ENCODE results near the gene CHSY3.

Gene CHSY3

DNA sequence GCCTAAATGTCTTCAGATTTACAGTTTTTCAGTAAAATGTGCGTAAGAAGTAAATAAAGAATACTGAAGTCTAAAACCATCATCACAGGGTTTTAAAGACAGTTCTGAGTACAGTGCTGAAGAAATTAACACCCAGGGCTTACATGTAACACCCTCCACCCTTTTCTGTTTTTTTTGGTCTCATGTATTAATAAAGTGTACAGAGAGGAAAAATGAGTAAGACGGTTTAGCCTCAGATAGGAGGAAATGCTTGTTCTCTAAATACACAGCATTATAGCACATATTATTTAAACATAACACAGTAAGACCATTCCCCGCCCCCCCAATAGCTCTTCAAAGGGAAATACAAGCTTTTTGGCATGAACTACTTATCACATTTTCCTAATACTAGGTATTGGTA is 119.3 kb downstream of the CHSY3 start:
- DNase-seq (ENCODE audit: low read depth in 2 of 3, low spot score in 1 of 3), result no peak

DNA sequence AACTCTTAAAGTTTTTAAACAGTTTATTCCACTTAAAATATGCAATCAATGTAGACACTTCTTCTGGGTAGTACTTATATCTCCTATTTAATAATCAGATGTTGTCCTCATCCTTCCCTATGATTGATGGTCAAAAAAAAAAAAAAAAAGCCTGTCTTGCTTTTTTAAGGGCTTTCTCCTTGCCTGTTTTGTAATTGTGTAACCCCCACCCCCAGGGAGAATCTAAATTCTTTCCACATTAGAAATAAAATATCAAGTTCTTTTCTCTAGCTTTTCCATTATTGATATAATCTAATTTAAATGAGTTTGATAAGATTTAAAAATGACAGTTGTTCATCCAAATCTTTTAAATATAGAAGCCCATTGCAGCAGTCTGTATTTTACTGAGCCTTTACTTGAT is 119.7 kb downstream of the CHSY3 start:
- DNase-seq (ENCODE audit: low read depth in 2 of 3, low spot score in 1 of 3), result no peak

DNA sequence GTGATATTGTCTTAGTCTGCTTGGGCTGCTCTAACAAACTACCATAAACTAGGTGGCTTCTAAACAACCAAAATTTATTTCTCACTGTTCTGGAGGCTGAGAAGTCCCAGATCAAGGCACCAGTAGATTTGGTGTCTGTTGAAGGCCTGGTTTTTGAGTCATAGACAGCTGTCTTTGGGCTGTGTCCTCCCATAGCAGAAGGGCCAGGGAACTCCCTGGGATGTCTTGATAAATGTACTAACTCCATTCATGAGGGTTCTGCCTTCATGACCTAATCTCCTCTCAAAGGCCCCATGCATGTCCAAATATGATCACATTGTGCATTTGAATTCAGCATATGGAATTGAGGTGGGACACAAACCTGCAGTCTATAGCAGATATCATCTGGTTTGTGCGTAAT is 121.2 kb downstream of the CHSY3 start:
- DNase-seq (ENCODE audit: low read depth in 2 of 3, low spot score in 1 of 3), result no peak

DNA sequence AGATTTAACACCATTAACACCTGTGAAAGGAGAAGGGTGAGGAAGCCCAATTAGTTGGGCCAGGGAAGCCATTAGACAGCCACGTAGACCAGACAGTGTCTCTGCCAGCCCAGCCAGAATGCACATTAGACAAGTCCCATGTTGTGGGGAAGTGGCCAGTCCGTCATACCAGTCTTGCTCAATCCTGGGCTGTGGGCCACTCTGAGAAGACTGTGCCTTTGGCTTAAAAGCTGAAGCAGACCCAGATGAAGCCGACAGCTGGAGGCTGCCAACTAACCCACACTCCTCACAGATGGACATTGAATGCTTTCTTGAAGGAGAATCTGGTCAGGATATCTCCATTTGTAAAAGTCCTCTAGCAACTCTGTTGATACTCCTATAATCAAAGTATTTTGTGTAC is 128.5 kb downstream of the CHSY3 start:
- no peak for DNase-seq (ENCODE audit: low read depth in 2 of 3, low spot score in 1 of 3)

DNA sequence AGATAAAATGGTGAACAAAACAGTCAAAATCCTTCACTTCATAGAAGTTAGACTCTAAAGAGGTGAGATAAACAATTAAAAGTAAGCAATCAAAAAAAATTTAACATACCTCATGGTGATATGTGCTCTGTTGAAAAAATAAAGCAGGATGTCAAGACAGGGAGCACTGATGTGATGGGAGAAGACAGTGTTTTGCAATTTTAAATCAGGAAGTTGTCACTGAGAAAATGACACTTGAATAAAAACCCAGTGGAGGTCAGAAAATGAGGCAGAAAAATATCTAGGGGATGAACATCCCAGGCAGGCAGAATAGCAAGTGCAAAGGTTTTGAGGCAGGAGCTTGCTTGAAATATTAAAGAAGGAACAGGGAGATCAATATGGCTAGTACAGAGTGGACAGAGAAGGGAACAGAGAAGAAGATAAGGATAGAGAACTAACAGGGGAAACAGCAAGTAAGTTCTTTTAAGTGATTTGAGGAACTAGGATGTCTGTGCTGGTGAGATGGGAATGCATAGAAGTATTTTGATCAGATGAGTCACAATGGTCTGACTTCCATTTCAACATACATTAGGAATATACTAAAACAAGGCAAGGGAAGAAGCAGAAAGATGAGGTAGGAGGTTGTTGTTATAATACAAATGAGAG is 130.4 kb downstream of the CHSY3 start:
- DNase-seq (ENCODE audit: low read depth in 2 of 3, low spot score in 1 of 3), result no peak

DNA sequence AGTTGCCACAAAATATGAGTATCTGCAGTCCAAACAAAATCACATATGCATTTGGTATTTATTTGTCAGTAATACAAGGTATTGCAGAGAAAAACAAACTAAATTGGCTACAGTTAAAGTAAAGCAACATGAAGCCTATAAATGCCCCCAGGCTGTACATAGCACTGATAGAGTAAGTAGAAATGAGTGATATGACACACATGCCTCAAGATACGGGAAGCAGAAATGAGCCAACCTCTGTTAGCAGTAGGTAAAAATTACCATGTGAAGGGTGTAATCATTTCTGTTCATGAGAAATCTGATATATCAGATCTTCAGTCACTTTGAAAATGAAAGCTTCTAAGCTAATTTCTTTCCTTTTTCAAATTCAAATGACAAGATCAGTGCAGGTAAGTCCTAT is 131.1 kb downstream of the CHSY3 start:
- DNase-seq (ENCODE audit: low read depth in 2 of 3, low spot score in 1 of 3), result no peak

DNA sequence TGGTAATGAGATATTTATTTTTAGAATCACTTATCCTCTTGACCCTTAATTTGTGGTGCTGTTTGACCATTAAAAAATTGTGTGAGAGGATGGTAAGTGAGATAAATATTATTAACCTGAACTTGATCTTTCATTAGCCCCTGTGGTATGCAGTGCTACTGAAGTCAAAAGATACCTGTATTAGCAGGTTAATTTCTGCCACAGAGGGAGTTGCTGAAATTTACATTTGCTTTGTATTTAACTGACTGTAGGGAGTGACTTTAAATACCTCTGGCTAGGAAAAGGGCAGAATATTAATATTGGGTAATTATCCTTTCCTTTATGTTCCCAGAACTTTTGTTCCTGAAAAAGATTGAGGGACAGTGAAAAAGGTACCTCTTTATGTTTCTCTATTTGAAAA is 133.6 kb downstream of the CHSY3 start:
- no peak for DNase-seq (ENCODE audit: low read depth in 2 of 3, low spot score in 1 of 3)

DNA sequence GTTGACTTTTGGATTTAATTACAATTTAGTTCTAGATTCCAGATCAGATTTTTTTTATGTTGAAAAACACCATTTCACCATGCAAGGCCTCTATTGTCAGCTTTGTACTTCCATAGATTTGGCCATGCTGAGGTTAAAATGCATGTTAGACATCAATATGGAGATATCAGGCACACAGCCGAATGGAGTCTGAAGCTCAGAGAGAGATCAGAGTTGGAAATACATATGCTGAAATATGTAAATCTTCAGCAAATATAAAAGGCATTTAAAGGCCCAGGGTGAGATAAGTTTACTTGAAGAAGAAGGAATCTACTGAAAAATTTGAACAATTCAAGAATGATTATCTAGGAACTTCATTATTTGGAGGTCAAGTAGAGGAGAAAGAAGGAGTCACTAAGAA is 139.6 kb downstream of the CHSY3 start:
- DNase-seq (ENCODE audit: low read depth in 2 of 3, low spot score in 1 of 3), result no peak

DNA sequence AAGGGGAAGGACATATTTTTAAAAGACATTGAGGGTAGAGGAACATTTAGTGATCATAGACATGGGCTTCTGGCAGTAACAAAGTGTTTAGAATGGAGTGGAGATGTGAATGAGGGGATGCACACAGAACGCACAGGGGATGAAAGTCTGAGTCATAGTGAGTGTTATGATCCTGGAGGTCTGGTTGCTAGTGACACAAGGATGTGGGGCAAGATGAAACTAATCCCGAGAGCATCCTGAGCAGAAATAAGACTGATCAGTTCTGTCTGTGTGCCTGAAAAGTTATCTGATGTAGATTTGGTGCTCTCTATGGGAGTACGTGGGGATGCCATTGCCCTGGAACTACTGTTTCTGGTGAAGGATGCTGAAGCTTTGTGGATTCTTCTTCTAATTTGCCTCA is 141.1 kb downstream of the CHSY3 start:
- DNase-seq (ENCODE audit: low read depth in 2 of 3, low spot score in 1 of 3), result no peak

DNA sequence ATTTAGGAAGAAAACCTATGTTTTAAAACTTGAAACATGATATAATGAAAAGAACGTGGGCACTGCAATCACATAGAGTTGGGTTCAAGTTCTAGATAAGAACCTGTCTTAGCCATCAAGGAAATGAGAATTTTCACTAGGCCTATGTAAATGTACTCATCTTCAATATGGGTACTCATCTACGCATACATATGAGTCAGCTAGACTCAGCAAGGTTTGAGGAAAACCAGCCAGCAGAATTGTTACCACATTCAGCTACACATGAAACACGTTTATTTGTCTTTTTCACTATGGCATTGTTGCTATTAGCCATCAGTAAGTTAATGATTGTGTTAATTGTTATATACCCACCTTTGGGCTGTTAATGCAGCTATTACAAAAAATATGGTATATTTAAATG is 146.3 kb downstream of the CHSY3 start:
- no peak for DNase-seq (ENCODE audit: low read depth in 2 of 3, low spot score in 1 of 3)

DNA sequence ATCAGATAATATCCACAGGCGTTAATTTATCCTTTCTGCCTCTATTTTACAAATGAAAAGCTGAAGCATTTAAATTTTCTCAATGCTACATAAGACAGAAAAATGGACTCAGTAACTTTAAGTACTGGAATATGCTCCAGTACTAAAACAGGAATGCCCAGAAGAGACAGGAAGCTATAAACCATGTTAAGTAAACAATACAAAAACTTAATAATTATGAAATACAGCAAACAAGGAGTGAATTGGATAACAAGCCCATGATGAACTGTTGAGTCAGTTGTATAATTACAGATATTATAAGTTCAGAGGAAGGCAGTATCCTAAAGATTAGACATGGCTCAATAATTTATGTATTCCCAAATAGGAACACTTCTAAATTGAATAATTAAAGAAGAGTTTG is 148.5 kb downstream of the CHSY3 start:
- no peak for DNase-seq (ENCODE audit: low read depth in 2 of 3, low spot score in 1 of 3)

DNA sequence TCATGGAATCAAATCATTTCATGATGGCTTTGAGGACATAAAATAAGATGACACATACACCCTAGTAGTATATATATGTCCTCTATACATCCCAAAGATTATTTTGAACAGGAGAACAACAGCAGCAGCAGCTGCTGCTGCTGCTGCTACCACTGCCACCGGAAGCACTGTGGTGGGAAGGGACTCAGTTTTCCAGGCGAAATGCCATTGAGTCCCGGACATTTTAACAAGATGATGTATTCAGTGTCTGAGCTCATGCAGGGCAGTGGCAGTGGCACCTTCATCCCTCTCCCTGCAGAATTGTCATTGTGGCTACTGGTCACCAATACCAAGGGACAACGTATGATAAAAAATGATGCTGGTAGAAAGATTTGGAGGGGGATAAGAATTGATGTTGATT is 151.3 kb downstream of the CHSY3 start:
- DNase-seq (ENCODE audit: low read depth in 2 of 3, low spot score in 1 of 3), result no peak

DNA sequence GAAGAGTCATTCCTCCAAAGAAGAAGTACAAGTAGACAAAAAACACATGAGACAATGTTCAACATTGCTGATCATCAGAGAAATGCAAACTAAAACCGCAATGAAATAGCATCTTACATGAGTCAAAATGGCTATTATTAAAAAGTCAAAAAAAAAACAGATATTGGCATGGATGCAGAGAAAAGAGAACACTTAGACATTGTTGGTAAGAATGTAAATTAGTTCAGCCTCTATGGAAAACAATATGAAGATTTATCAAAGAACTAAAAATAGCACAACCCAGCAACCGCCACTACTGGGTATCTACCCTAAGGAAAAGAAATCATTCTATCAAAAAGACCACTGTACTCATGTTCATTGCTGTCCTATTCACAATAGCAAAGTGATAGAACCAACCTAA is 157.5 kb downstream of the CHSY3 start:
- DNase-seq (ENCODE audit: low read depth in 2 of 3, low spot score in 1 of 3), result no peak

DNA sequence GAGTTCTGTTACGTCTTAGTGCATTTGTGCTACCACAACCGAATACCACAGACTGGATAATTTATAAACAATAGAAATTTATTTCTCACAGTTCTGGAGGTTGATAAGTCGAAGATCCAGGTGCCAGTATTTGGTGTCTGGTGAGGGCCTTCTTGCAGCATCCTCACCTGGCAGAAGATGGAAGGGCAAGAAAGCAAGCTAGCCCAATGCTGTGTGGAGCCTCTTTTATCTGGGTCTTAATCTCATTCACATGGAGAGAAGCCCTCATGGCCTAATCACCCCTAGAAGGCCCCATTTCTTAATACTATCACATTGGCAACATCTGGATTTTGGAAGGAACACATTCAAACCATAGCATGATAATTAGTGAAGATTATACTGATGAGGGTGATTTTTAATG is 159.3 kb downstream of the CHSY3 start:
- no peak for DNase-seq (ENCODE audit: low read depth in 2 of 3, low spot score in 1 of 3)

DNA sequence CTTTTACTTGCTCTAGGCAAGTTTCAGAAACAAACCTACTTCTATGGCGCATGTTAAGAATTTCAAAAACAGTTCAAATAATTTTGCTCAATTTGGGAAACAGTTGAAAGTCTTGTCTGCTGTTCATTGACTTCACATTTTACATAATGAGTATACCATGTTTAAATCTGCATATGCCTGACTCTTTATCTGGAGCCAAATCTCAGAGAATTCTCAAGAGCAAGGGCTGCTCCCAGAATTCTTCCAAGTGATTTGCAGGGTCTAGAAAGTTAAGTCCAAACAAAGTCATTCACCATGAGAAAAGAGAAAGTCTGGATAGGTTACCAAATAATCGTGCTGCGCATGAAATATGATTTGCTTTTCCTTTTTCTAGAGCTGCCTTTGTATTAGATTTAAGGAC is 160.2 kb downstream of the CHSY3 start:
- DNase-seq (ENCODE audit: low read depth in 2 of 3, low spot score in 1 of 3), result no peak

DNA sequence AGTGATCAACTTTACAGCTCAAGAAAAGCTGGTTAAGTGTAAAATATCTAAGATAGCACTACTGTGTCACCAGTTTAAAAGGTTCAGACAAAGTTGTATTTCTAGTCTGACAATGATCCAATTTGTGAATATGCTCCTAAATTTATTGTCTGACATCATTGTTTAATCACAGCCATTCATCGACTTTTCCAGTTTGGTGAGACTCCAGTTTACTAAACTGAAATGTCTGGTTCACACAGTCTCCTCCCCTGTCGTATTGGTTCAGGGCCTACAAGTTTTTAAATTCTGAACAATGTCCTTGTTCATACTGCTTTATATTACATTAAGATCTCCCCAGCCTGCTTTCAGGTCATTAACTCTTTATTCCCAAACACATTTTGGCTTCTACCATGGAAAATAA is 161.4 kb downstream of the CHSY3 start:
- no peak for DNase-seq (ENCODE audit: low read depth in 2 of 3, low spot score in 1 of 3)

DNA sequence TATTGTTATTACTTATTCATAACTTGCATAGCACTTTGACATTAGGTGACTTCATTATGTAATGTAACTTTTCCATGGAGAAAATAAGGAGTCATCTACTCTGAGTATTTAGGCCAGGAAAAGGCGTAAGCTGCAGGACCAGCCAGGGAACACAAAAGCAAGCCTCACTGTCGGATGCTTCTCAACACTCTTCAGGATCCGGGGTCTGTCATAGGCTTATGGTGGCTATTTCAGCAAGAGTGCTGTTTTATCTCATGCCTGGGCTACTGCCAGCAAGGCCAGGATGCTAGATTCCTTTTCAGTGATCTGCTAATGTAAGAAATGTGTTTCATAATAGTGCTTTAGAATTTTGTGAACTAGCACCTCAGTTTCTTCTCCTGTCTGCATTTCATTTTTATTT is 162.4 kb downstream of the CHSY3 start:
- DNase-seq (ENCODE audit: low read depth in 2 of 3, low spot score in 1 of 3), result no peak

DNA sequence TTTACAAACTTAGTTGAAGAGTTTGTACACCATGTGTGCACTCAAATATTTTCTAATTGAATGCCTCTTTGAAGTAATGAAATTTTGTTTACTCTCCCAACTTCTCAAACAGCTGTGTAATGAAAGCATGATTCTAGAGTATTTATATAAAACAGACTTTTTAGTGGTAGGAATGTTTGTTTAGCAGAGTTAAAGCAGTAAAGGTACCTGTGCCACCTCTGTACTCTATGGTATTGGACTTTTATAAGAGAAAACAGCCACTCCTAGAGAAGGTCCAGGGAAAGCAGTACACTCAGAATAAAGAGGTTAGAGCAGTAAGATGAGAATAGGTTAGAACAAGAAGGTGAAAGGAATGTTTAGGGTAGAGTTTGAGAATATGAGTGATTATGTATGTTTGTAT is 163.1 kb downstream of the CHSY3 start:
- DNase-seq (ENCODE audit: low read depth in 2 of 3, low spot score in 1 of 3), result no peak

DNA sequence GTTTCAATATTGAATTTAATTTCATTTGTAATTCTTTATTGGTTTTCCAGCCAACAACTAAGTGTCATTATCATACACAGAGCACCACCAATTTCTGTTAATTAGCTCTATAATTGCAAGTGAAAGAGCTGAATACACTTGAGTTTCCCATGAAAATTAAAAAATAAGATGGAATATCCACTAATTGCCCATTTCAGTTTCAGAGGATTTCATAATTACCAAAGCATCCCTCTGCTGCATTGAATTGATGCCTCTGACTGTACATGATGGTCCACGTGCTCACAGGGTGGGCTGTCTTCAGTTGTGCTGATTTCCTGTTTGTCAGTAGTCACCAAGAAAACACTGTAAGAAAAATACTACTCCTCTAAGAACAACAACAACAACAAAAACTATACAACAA is 163.8 kb downstream of the CHSY3 start:
- DNase-seq (ENCODE audit: low read depth in 2 of 3, low spot score in 1 of 3), result no peak

DNA sequence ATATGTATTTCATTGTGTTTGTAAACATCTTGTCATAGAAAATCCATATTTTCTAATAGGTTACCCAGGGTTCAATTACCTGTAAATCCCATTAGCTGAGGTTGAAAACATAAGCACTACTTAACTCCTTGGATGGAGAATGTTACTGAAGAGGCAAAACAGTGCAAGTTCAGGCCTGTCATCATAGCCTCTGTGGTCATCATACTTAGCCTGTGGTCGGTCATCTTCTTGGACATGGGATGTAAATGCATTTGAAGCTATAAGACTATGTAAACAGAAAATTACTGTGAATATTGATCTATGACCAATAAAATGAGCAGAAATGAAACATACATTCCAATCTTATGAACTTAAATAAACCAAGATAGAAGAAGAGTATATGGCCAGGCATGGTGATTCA is 164.7 kb downstream of the CHSY3 start:
- DNase-seq (ENCODE audit: low read depth in 2 of 3, low spot score in 1 of 3), result no peak

DNA sequence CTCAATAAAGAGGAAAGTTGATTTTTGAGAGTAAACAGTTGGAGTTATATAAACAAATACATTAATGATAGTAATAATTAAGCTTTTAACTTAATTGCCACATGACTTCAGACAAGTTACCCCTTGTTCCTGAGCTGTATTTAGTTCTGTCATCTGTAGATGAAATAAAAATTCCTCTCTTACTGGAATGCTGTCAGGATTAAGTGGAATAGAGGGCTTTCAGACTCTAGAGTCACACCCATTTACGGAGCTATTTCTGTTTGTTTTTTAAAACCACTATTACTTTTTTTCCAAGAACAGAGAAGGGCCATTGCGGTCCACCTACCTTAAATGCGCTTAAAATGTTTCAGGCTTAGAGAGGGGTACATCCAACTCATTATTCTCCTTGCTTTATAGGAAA is 170.6 kb downstream of the CHSY3 start:
- no peak for DNase-seq (ENCODE audit: low read depth in 2 of 3, low spot score in 1 of 3)

DNA sequence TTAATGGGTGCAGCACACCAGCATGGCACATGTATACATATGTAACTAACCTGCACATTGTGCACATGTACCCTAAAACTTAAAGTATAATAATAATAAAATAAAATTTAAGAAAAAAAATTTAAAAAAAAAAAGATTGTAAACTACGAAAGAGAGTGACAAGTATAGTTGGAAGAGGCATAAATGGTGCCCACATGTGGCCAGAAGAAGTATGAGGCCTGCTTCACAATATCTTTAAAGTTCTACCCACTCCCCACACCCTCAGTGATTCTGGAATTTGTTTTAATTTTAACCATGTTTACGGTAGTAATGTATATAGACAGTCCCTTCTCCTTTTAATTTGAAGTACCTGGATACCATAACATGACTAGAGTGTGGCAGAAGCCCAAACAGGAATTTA is 172.7 kb downstream of the CHSY3 start:
- DNase-seq (ENCODE audit: low read depth in 2 of 3, low spot score in 1 of 3), result no peak

DNA sequence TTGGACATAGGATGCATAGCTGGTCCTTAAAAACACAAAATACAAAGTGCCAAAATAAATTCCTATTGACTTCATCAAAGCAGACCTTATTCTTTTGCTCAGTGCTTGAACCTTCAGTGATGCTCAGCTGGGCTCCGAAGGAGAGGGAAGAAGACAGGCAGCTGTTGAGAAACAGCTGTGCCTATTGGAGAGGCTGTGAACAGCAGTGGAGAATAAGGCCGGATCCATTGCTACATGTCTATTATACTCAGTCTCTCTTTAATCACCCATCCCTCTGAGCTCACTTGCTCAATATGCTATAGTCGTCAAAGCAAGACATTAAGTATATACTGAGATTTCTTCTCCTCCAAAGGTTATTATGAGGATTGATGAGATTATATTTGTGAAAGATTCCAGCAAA is 174.4 kb downstream of the CHSY3 start:
- DNase-seq (ENCODE audit: low read depth in 2 of 3, low spot score in 1 of 3), result no peak

Data from stimulated activated CD4-positive, alpha-beta T cell treated with anti-CD3 and anti-CD28 coated beads, Interleukin-12 subunit alpha, Interleukin-12 subunit beta, amount 100 ng/mL, for 48 hours (primary cell).